Measurements from ENCODE around the gene DNAJC30. TPM values are rescaled to one million over a fixed set of nuclear protein-coding genes. Genes with fewer than 3 reads are reported as not detected.

DNAJC30 gene
- total and polyA plus RNA-seq, 2 experiments from 2014 or later = 2.8 to 5.6 TPM

- H3K9me3 Mint-ChIP-seq = no peaks in the 10 kb centered on the region; the same call in 2 of the 3 replicates
- Histone ChIP-seq H2AFZ (no peak overlapping the region), H3K36me3 (ENCODE audit: insufficient read depth) (no peaks in the 10 kb centered on the region)
These were observed 21.6 kb upstream of the DNAJC30 start for GRCh38 chr7:73704640-73705550.

More at GRCh38 chr7:73704640-73705550, 21.6 kb upstream of the DNAJC30 start:
- H3K4me1 Mint-ChIP-seq = peaks cover 33% of the 10 kb centered on the region
- no peak for DNase-seq (ENCODE audit: low spot score)
- H3K27me3 Mint-ChIP-seq (ENCODE audit: insufficient read depth, low read depth, poor library complexity) = peaks cover 15% of the 10 kb centered on the region
- H3F3A ChIP-seq (replicated peaks; ENCODE audit: low read depth) = 0 out of 2 replicates have a peak, but pooled peaks cover 5% of the 10 kb centered on the region
- no peaks in the 10 kb centered on the region for H3K27me3 ChIP-seq (ENCODE audit: insufficient read depth)
- H3K4me3 ChIP-seq = no peak overlapping the region
- no peak for ATAC-seq
- peaks cover 15% of the 10 kb centered on the region for H3K4me1 ChIP-seq (ENCODE audit: insufficient read depth)
- no peaks in the 10 kb centered on the region for H3K9me2 ChIP-seq (ENCODE audit: insufficient read depth)
- no peaks in the 10 kb centered on the region for H4K20me1 ChIP-seq (replicated peaks; ENCODE audit: insufficient read depth)
- H3K27ac ChIP-seq (ENCODE audit: low read depth) = no peak overlapping the region
- no peaks in the 10 kb centered on the region for H3K79me2 ChIP-seq (replicated peaks; ENCODE audit: insufficient read depth)
- H3K4me3 Mint-ChIP-seq = no peak overlapping the region
- TF ChIP-seq EZH2 (IDR thresholded peaks at IDR 0.05; ENCODE audit: low read depth, unreplicated experiment) (no peak), STAT1 (IDR thresholded peaks at IDR 0.05; ENCODE audit: unreplicated experiment) (no peak), NANOG (IDR thresholded peaks at IDR 0.05; ENCODE audit: borderline replicate concordance) (no peak), ZNF114 (CRISPR knock-in tag; IDR thresholded peaks at IDR 0.05) (no peak), ZNF462 (CRISPR knock-in tag; IDR thresholded peaks at IDR 0.05) (no peak), CREB1 (CRISPR knock-in tag; IDR thresholded peaks at IDR 0.05; ENCODE audit: low read depth) (no peak), JUNB (IDR thresholded peaks at IDR 0.05; ENCODE audit: unreplicated experiment) (no peak), EZH2phosphoT487 (IDR thresholded peaks at IDR 0.05; ENCODE audit: unreplicated experiment) (no peak), POLR2AphosphoS5 (IDR thresholded peaks at IDR 0.05; ENCODE audit: low read depth) (no peak), CTCF (conservative IDR thresholded peaks at IDR 0.05; ENCODE audit: low read depth in 2 of 2) (no peak), ETS1 (IDR thresholded peaks at IDR 0.05) (no peak), ZNF331 (CRISPR knock-in tag; IDR thresholded peaks at IDR 0.05; ENCODE audit: low read depth) (no peak), REST (IDR thresholded peaks at IDR 0.05; ENCODE audit: unreplicated experiment) (no peak)
- H3K27ac Mint-ChIP-seq = no peak overlapping the region
- H3K36me3 Mint-ChIP-seq (ENCODE audit: low read depth) = peaks cover 10% of the 10 kb centered on the region
- peak overlapping the region; percentile 77 for H3K4me2 ChIP-seq
